ENCODE results near the gene RHBDL1. TPM values are rescaled to one million over a fixed set of nuclear protein-coding genes. Genes with fewer than 3 reads are reported as not detected.
A peak's percentile ranks its signal among the peaks of the same experiment; 100 is the strongest.

RHBDL1 gene
- total RNA-seq, 4 donors from 2014 or later = 0.44 to 1.0 (median 0.96) TPM; not detected in 1

- no peak for ATAC-seq (ENCODE audit: low FRiP score)
- no peak for TF ChIP-seq CTCF (IDR thresholded peaks at IDR 0.05)
- no peak for DNase-seq (ENCODE audit: low spot score)
Observed at GRCh38 chr16:698911-699671, 23.6 kb downstream of the RHBDL1 start.

GRCh38 chr16:700684-701584 is 25.5 kb downstream of the RHBDL1 start:
- DNase-seq (ENCODE audit: low spot score) = no peak
- TF ChIP-seq CTCF (IDR thresholded peaks at IDR 0.05) = no peak
- peak; percentile 61 for ATAC-seq (ENCODE audit: low FRiP score)

GRCh38 chr16:702341-702740 is 26.9 kb downstream of the RHBDL1 start:
- ATAC-seq (ENCODE audit: low FRiP score) (no peak), DNase-seq (ENCODE audit: low spot score) (no peak)
- TF ChIP-seq CTCF (IDR thresholded peaks at IDR 0.05) = no peak

- no peak for DNase-seq (ENCODE audit: low spot score)
- TF ChIP-seq CTCF (IDR thresholded peaks at IDR 0.05) = no peak
- ATAC-seq (ENCODE audit: low FRiP score) = no peak
Observed at GRCh38 chr16:703406-703805, 27.9 kb downstream of the RHBDL1 start.

GRCh38 chr16:704047-704446 is 28.6 kb downstream of the RHBDL1 start:
- DNase-seq (ENCODE audit: low spot score) (no peak), ATAC-seq (ENCODE audit: low FRiP score) (no peak)
- no peak for TF ChIP-seq CTCF (IDR thresholded peaks at IDR 0.05)

- no peak for DNase-seq (ENCODE audit: low spot score)
- ATAC-seq (ENCODE audit: low FRiP score) = no peak
- TF ChIP-seq CTCF (IDR thresholded peaks at IDR 0.05) = no peak
Observed at GRCh38 chr16:704552-705380, 29.3 kb downstream of the RHBDL1 start.
